Measurements from ENCODE around the gene COL27A1.

Gene COL27A1

DNA sequence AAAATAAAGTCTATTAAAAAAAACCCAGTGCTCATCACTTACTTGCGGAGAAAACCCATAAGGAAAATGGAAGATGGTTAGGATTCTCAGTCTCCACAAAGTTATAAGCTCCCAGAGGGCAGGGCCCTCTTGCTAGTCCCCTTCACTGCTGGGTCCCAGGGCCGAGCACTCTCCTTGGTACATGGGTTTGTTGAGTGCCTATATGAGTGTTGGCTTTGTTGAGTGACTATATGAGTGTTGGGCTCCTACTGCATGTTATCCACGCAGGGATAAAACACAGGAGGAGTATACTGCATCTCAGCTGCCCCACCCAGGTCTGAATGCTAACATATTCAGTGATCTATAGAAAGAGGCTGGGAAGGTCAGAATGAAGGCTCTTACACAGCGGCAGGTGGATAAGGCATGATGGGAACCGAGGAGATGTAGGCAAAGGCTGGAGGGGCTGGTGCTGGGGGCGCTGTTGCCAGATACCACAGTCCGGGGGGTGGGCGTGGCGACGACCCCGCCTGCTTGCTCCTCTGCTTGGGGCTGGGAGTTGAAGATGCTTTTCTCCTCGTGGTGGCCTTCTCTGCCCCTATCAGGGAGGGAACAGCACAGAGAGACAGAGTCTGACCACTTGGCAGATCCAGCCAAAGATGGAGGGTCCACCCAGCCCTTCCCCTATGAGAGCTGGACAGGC is 186.0 kb downstream of the COL27A1 start:
- no peak for ATAC-seq
- TF ChIP-seq TCF4 (CRISPR knock-in tag; IDR thresholded peaks at IDR 0.05; ENCODE audit: borderline replicate concordance) (no peak), PATZ1 (CRISPR knock-in tag; IDR thresholded peaks at IDR 0.05; ENCODE audit: borderline replicate concordance) (no peak), ZFP3 (CRISPR knock-in tag; IDR thresholded peaks at IDR 0.05) (no peak), CREB5 (CRISPR knock-in tag; IDR thresholded peaks at IDR 0.05; ENCODE audit: low read depth) (no peak), ARNTL (CRISPR knock-in tag; IDR thresholded peaks at IDR 0.05; ENCODE audit: borderline replicate concordance, low read depth) (no peak), BACH2 (CRISPR knock-in tag; IDR thresholded peaks at IDR 0.05; ENCODE audit: borderline replicate concordance) (no peak), POU6F1 (CRISPR knock-in tag; IDR thresholded peaks at IDR 0.05; ENCODE audit: borderline replicate concordance, low read depth) (no peak), CSDC2 (CRISPR knock-in tag; IDR thresholded peaks at IDR 0.05) (no peak), TOX (CRISPR knock-in tag; IDR thresholded peaks at IDR 0.05; ENCODE audit: borderline replicate concordance) (no peak), ZFP30 (CRISPR knock-in tag; IDR thresholded peaks at IDR 0.05) (no peak)

DNA sequence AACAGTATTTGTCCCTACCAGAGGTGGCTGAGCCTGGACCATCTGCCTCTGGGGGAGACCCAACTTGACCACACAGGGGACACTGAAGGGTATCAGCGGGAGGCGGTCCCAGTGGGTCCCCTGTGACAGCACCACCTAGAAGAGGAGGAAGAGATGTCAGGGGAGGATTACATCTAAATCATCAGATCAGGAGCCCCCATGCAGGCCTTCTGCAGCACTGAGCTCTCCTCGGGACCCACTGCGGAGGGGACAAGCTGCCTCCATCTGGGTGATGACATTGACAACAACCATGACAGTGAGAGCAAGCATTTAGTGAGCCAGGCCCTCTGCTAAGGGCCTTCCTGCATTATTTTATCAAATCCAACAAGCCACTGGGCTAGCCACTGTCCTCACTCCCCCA is 186.7 kb downstream of the COL27A1 start:
- no peak for TF ChIP-seq OSR1 (CRISPR knock-in tag; IDR thresholded peaks at IDR 0.05)
- TF ChIP-seq ISL1 (CRISPR knock-in tag; IDR thresholded peaks at IDR 0.05) = no peak
- TF ChIP-seq ZFP3 (CRISPR knock-in tag; IDR thresholded peaks at IDR 0.05) = no peak
- no peak for TF ChIP-seq CSDC2 (CRISPR knock-in tag; IDR thresholded peaks at IDR 0.05)
- no peak for TF ChIP-seq BACH2 (CRISPR knock-in tag; IDR thresholded peaks at IDR 0.05; ENCODE audit: borderline replicate concordance)
- no peak for TF ChIP-seq CREB5 (CRISPR knock-in tag; IDR thresholded peaks at IDR 0.05; ENCODE audit: low read depth)
- TF ChIP-seq ZNF8 (CRISPR knock-in tag; IDR thresholded peaks at IDR 0.05) = no peak
- no peak for TF ChIP-seq POU6F1 (CRISPR knock-in tag; IDR thresholded peaks at IDR 0.05; ENCODE audit: borderline replicate concordance, low read depth)
- no peak for TF ChIP-seq SNAI2 (CRISPR knock-in tag; IDR thresholded peaks at IDR 0.05)
- no peak for TF ChIP-seq TSHZ2 (CRISPR knock-in tag; IDR thresholded peaks at IDR 0.05)
- TF ChIP-seq PPARA (CRISPR knock-in tag; IDR thresholded peaks at IDR 0.05; ENCODE audit: borderline replicate concordance) = no peak
- TF ChIP-seq RARB (CRISPR knock-in tag; IDR thresholded peaks at IDR 0.05) = no peak
- ATAC-seq = no peak
